Gastrocnemius medialis (tissue), 4 donors: ENCODE measurements around the gene NR6A1.

Experiments
- POLR2A ChIP-seq, 2 donors: fragments of 450-650 bp; IDR thresholded peaks; one replicate each; pipeline ENCODE4 v1.6.1; 2017; ENCODE audit warnings: antibody characterized with exemption in 2 of 2, mild to moderate bottlenecking in 2 of 2, moderate library complexity in 2 of 2
- TF ChIP-seq, protein P1 (sequence below), 5 experiments: fragments of 450-650 bp in 3 of 5; fragments of 200-600 bp in 2 of 5; sonication (generic) in 2 of 5; IDR thresholded peaks in 4 of 5; conservative IDR thresholded peaks in 1 of 5; 1 replicate in 4 of 5; 2 replicates in 1 of 5; pipeline ENCODE4 v1.5.1; 2016 to 2019; ENCODE audit warnings: antibody characterized with exemption in 5 of 5, mild to moderate bottlenecking in 3 of 5, moderate library complexity in 3 of 5

DNA sequence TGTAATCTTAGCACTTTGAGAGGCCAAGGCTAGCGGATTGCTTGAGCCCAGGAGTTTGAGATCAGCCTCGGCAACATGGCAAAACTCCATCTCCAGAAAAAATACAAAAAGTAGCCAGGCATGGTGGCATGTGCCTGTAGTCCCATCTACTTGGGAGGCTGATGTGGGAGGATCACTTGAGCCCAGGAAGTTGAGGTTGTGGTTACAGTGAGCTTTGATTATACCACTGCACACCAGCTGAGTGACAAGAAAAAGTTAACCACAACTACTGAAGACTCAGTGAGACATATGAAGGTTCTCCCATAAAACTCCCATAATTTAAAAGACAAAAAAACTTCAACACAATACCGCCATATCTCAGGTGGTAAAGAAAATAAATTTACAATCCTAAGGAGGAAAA, 98.0 kb downstream of the NR6A1 start:
- TF ChIP-seq, protein P1, sequence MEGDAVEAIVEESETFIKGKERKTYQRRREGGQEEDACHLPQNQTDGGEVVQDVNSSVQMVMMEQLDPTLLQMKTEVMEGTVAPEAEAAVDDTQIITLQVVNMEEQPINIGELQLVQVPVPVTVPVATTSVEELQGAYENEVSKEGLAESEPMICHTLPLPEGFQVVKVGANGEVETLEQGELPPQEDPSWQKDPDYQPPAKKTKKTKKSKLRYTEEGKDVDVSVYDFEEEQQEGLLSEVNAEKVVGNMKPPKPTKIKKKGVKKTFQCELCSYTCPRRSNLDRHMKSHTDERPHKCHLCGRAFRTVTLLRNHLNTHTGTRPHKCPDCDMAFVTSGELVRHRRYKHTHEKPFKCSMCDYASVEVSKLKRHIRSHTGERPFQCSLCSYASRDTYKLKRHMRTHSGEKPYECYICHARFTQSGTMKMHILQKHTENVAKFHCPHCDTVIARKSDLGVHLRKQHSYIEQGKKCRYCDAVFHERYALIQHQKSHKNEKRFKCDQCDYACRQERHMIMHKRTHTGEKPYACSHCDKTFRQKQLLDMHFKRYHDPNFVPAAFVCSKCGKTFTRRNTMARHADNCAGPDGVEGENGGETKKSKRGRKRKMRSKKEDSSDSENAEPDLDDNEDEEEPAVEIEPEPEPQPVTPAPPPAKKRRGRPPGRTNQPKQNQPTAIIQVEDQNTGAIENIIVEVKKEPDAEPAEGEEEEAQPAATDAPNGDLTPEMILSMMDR (IDR thresholded peaks at IDR 0.05 in 4 of 5, conservative IDR thresholded peaks at IDR 0.05 in 1 of 5): no peak
- TF ChIP-seq POLR2A (IDR thresholded peaks at IDR 0.05): no peak
